Right cardiac atrium (tissue), 5 donors: Measurements from ENCODE around the gene CD6. TPM values are rescaled to one million over a fixed set of nuclear protein-coding genes. Genes with fewer than 3 reads are reported as not detected.

ENCODE experiments used
- ATAC-seq, 2 donors: fragments of 200-7000 bp; cut with Tn5 transposase; one replicate each; pipeline versions ENCODE4 v1.8.0 to v1.9.1; 2020; ENCODE audit warnings: moderate library complexity in 2 of 2, mild to moderate bottlenecking in 1 of 2
- DNase-seq, 3 donors: peaks; one replicate each; pipeline ENCODE4 v3.0.0-alpha.2; 2020
- H3K27ac ChIP-seq: one replicate; pipeline ENCODE4 v1.5.1; 2013; ENCODE audit warnings: mild to moderate bottlenecking, low read length, control low read depth, moderate library complexity
- H3K27me3 ChIP-seq: one replicate; pipeline ENCODE4 v1.6.1; 2013; ENCODE audit not compliant: control insufficient read depth, insufficient read depth
- H3K4me1 ChIP-seq: one replicate; pipeline ENCODE4 v1.6.1; 2013; ENCODE audit warnings: low read length; ENCODE audit not compliant: control insufficient read depth, insufficient read depth
- H3K4me3 ChIP-seq: one replicate; pipeline ENCODE4 v1.5.1; 2013; ENCODE audit warnings: low read length, control low read depth
- H3K9me3 ChIP-seq: one replicate; pipeline ENCODE4 v1.6.1; 2013; ENCODE audit warnings: low read length; ENCODE audit not compliant: control insufficient read depth
- WGBS: extraction: QIAGEN DNeasy Blood & Tissue Kit; methylation state at CpG from one replicate; pipeline ENCODE4 v1.1.7; 2013; 5-methylcytosine and 5-hydroxymethylcytosine counted together
- intact Hi-C, 4 donors: fragments of 100-400 bp; cut with DNase I; formaldehyde crosslinking; loops; one replicate each; pipeline versions ENCODE4 v1.11.0 to v1.14.0; 2022 to 2023
- polyA plus RNA-seq: library from polyadenylated mRNA; stranded (reverse); fragments of 200-250 nt; gene quantifications from one replicate; pipeline ENCODE4 v1.2.3, GENCODE V29; 2013
- total RNA-seq, 4 donors: library from RNA; stranded (reverse); fragmentation: NEBNext Ultra II Directional; extraction: Animal tissue kit (Norgen Biotek cat#: 25700); gene quantifications; one replicate each; pipeline ENCODE4 v1.2.1, GENCODE V29; 2021
- donor health status: healthy with polysubstance abuse.
- donor health status: DM: no; HTN: yes; CAD: no.
- donor health status: DM: no; HTN: no; CAD: no.
- donor health status: DM: no; HTN: yes; CAD: no; lungs with severe emphysema.
- donor health status: DM: yes; HTN: yes; CAD: no.

Gene CD6
- total and polyA plus RNA-seq, 5 donors = 0.11 to 1.7 (median 0.74) TPM

GRCh38 chr11:60927061-60927592 lies 44.4 kb upstream of the CD6 start:
- H3K4me3 ChIP-seq = no peak overlapping the region
- no peaks in the 10 kb centered on the region for H3K27me3 ChIP-seq
- DNase-seq (peak in 1 of 3 donors; percentile 46), ATAC-seq (no peak)
- WGBS = 92% methylated on average over 8 of the region's 8 CpGs
- H3K27ac ChIP-seq = no peak overlapping the region
- no peaks in the 10 kb centered on the region for H3K9me3 ChIP-seq
- intact Hi-C loops = no loop called here
- H3K4me1 ChIP-seq = peaks cover 6% of the 10 kb centered on the region

- no peak for ATAC-seq
- H3K4me3 ChIP-seq = no peak overlapping the region
- H3K27ac ChIP-seq = no peak overlapping the region
- 87% methylated on average over 16 of the region's 16 CpGs for WGBS
- H3K9me3 ChIP-seq = no peaks in the 10 kb centered on the region
- DNase-seq = peak in 1 of 3 donors; percentile 32
- H3K27me3 ChIP-seq = no peaks in the 10 kb centered on the region
- intact Hi-C loops = no loop called here
- peaks cover 6% of the 10 kb centered on the region for H3K4me1 ChIP-seq
Observed at GRCh38 chr11:60927600-60927999, 43.9 kb upstream of the CD6 start.

GRCh38 chr11:60928563-60929001 lies 42.9 kb upstream of the CD6 start:
- Histone ChIP-seq H3K4me3 (no peak overlapping the region), H3K27me3 (no peaks in the 10 kb centered on the region), H3K9me3 (no peaks in the 10 kb centered on the region), H3K27ac (no peak overlapping the region), H3K4me1 (peaks cover 4% of the 10 kb centered on the region)
- DNase-seq = peak in 1 of 3 donors; percentile 39
- no peak for ATAC-seq
- 94% methylated on average over 20 of the region's 20 CpGs for WGBS
- intact Hi-C loops = no loop called here

- intact Hi-C loops = no loop called here
- H3K27me3 ChIP-seq = no peaks in the 10 kb centered on the region
- H3K9me3 ChIP-seq = no peaks in the 10 kb centered on the region
- 82% methylated on average over 4 of the region's 4 CpGs for WGBS
- DNase-seq = no peak
- H3K4me1 ChIP-seq = no peaks in the 10 kb centered on the region
- no peak for ATAC-seq
- no peak overlapping the region for H3K27ac ChIP-seq
- no peak overlapping the region for H3K4me3 ChIP-seq
Observed at GRCh38 chr11:60929764-60930163, 41.7 kb upstream of the CD6 start.

- no peak overlapping the region for H3K27ac ChIP-seq
- peak in 1 of 3 donors; percentile 30 for DNase-seq
- H3K4me3 ChIP-seq = no peak overlapping the region
- ATAC-seq = no peak
- intact Hi-C loops = no loop called here
- no peaks in the 10 kb centered on the region for H3K27me3 ChIP-seq
- 94% methylated on average over 4 of the region's 4 CpGs for WGBS
- H3K9me3 ChIP-seq = no peaks in the 10 kb centered on the region
- H3K4me1 ChIP-seq = no peaks in the 10 kb centered on the region
Observed at GRCh38 chr11:60930394-60930793, 41.1 kb upstream of the CD6 start.

GRCh38 chr11:60931917-60932316 lies 39.6 kb upstream of the CD6 start:
- Histone ChIP-seq H3K27me3 (no peaks in the 10 kb centered on the region), H3K4me1 (no peaks in the 10 kb centered on the region), H3K9me3 (no peaks in the 10 kb centered on the region), H3K4me3 (no peak overlapping the region), H3K27ac (no peak overlapping the region)
- ATAC-seq = no peak
- WGBS = 86% methylated on average over 9 of the region's 9 CpGs
- DNase-seq = peak in 1 of 3 donors; percentile 58
- intact Hi-C loops = no loop called here

GRCh38 chr11:60932605-60933356 lies 38.7 kb upstream of the CD6 start:
- no peak overlapping the region for H3K4me3 ChIP-seq
- H3K9me3 ChIP-seq = no peaks in the 10 kb centered on the region
- intact Hi-C loops = no loop called here
- no peak for ATAC-seq
- no peaks in the 10 kb centered on the region for H3K27me3 ChIP-seq
- no peak for DNase-seq
- H3K27ac ChIP-seq = no peak overlapping the region
- 83% methylated on average over 5 of the region's 5 CpGs for WGBS
- H3K4me1 ChIP-seq = no peaks in the 10 kb centered on the region

GRCh38 chr11:60933416-60934123 lies 37.9 kb upstream of the CD6 start:
- H3K9me3 ChIP-seq = no peaks in the 10 kb centered on the region
- ATAC-seq (no peak), DNase-seq (peak in 1 of 3 donors; percentile 60)
- H3K27me3 ChIP-seq = no peaks in the 10 kb centered on the region
- 94% methylated on average over 37 of the region's 37 CpGs for WGBS
- intact Hi-C loops = no loop called here
- no peaks in the 10 kb centered on the region for H3K4me1 ChIP-seq
- H3K27ac ChIP-seq = no peak overlapping the region
- no peak overlapping the region for H3K4me3 ChIP-seq

- no peak overlapping the region for H3K4me3 ChIP-seq
- no peak overlapping the region for H3K27ac ChIP-seq
- H3K9me3 ChIP-seq = no peaks in the 10 kb centered on the region
- DNase-seq (peak in 1 of 3 donors; percentile 61), ATAC-seq (no peak)
- H3K27me3 ChIP-seq = no peaks in the 10 kb centered on the region
- 94% methylated on average over 57 of the region's 57 CpGs for WGBS
- intact Hi-C loops = no loop called here
- H3K4me1 ChIP-seq = no peaks in the 10 kb centered on the region
Observed at GRCh38 chr11:60934124-60934789, 37.2 kb upstream of the CD6 start.

GRCh38 chr11:60934790-60935605 lies 36.5 kb upstream of the CD6 start:
- no peak overlapping the region for H3K27ac ChIP-seq
- no peaks in the 10 kb centered on the region for H3K27me3 ChIP-seq
- intact Hi-C loops = no loop called here
- ATAC-seq = peak; percentile 1 to 3
- H3K4me1 ChIP-seq = no peaks in the 10 kb centered on the region
- WGBS = 88% methylated on average over 21 of the region's 21 CpGs
- no peak overlapping the region for H3K4me3 ChIP-seq
- peak in 1 of 3 donors; percentile 52 for DNase-seq
- no peaks in the 10 kb centered on the region for H3K9me3 ChIP-seq
